HuH-7.5 (cell line): Measurements from ENCODE around the gene ZDHHC11B.
"Not testable (repeated sequence)": the region's sequence is repeated elsewhere in the genome, so short reads cannot be mapped to it uniquely, and the experiment has no call there.

Experiments
- DNase-seq: peaks from one replicate; pipeline ENCODE4 v3.0.0; 2011; ENCODE audit warnings: low spot score

The ZDHHC11B gene

GRCh38 chr5:685262-686171 lies 99.0 kb downstream of the ZDHHC11B start:
- DNase-seq: peak; percentile 3

DNA sequence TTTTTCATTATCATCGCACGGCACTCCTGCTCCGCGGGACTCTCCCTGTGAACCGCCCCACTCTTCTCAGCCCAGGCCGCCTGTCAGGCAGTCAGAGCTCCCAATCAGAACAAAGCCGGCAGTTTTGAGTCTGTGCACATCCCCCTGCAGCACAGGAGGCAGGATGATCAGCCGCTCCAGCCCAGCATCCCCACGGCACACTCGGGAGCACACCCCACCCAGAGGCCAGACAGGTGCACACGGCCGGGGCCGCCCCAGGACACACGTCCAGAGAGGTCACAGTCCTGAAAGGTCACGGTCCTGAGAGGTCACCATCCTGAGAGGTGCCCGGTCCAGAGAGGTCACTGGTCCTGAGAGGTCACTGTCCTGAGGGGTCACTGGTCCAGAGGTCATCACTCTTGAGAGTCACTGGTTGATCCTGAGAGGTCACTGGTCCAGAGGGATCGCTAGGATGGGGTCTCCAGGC lies 99.7 kb downstream of the ZDHHC11B start:
- DNase-seq: no peak

- no peak for DNase-seq
Measured at GRCh38 chr5:683551-684481, 100.7 kb downstream of the ZDHHC11B start.

GRCh38 chr5:682651-683358 lies 101.7 kb downstream of the ZDHHC11B start:
- not testable (repeated sequence) for DNase-seq

- DNase-seq: not testable (repeated sequence)
Measured at GRCh38 chr5:682216-682615, 102.3 kb downstream of the ZDHHC11B start.

DNA sequence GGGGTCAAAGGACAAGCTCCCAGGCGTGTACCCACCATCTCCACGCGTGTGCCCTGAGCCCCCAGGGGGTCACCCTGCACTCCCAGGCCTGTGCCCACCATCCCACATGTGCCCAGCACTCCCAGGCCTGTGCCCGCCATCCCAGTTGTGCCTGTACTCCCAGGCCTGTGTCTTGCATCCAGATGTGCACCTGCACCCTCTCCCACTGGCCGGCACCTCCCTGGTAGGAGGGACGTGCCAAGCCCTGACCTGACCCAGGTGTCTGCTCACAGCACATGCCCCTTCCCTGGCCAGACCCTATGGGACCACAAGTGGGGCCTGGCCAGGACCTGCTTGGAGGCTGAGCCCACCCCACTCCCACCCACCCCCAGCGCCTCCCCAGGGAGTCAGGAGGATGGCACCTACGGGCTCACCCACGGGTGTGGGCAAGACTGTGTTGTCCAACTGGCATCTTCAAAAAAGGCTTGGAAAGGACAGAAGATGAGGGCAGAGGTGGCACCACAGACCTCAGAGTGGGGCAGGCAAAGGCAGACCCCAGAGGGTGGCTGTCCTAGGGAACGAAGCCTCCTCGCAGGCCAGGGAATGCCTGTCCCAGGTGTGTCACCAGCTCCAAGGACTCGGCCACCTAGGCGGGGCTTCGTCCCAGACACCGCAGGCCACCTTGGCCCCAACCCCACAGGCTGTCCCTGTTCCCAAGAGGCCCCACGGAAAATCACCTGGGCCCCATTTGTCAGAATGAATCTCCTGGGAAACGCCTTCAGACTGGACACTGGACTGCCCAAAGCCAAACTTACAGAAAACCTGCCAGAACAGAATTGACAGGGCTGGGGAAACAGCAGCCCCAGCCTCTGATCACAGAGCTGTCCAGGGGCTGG lies 103.0 kb downstream of the ZDHHC11B start:
- DNase-seq: not testable (repeated sequence)

DNA sequence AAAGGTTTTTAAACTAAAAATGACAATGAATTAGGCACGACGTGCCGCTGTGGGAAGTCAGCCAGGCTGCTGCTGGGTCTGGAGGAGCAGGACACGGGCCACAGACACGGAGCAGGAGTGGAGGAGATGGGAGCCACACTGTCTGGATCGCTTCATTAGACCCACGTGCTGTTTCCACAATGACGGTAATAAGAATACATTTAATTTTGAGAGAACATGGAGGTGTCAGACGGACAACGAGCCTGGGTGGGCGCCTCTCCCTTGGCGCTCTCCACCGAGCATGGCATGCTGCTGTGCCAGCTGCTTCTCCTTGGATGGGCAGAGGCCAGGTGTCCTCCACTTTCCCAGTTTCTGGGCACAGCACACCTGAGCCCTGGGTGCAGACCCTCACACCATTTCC lies 103.7 kb downstream of the ZDHHC11B start:
- not testable (repeated sequence) for DNase-seq

GRCh38 chr5:680118-680795 lies 104.3 kb downstream of the ZDHHC11B start:
- DNase-seq: not testable (repeated sequence)

GRCh38 chr5:679166-679895 lies 105.2 kb downstream of the ZDHHC11B start:
- DNase-seq: not testable (repeated sequence)

DNA sequence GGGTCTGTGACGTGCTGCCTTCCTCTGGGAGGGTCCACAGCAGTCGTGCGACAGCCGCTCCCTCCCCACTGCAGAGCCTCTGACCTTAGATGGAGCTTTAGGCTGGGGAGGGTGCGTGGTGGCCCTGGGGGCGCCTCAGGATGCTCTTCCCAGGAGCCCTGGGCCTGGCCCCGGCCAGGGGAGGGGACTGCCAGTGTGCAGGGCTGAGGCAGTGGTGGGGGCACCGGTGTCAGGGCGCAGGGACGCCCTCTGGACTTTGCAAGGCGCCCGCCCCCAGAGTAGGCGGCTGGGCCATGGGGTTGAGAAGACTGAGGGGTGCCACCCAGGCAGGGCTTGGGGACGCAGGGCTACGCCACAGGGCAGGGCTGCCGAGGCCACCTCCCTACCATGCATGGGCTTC lies 106.0 kb downstream of the ZDHHC11B start:
- DNase-seq: not testable (repeated sequence)

DNA sequence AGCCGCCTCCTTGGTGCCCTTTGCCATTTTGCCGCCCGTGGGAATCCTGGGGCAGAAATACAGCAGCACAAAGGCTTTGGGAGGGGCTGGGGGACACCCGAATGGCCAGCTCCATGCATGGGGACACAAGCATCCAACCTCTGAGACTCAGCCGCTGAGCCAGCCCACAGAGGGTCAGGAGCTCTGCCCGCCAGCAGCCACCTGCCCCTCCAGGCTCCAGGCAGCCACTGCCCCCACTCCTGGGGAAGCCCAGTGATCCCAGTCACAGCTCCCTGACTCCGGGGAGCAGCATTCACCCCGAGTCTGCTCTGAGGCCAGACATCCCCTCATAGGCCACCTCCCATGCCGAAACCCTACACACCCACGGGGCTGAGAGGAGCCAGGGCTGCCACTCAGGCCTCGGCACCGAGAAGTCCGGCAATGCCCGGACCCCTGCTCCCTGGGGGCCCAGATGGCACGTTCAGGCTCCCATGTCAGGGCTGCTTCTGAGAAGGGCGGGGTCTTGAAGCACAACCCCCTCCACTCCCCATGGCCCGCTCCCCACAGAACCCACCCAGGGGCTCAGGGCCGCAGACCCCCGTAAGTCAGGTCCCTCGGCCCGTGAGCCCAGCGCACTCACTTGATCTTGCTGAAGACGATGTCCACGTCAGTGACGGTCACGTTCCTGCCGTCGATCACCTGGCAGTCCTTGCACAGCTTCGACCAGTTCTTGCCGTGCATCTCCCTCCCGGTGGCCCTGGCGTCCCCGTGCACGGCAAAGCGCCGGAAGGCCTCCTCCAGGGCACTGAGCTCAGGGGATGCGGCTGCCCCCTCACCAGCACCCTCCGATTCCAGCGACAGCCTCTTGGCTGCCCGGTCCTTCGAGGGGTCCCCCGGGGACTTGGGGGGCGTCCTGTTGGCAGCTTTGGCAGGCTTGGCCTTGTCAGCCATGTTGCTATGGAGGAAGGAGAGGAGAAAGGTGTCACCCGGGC lies 107.1 kb downstream of the ZDHHC11B start:
- DNase-seq: no peak

GRCh38 chr5:676699-677076 lies 107.8 kb downstream of the ZDHHC11B start:
- no peak for DNase-seq

DNA sequence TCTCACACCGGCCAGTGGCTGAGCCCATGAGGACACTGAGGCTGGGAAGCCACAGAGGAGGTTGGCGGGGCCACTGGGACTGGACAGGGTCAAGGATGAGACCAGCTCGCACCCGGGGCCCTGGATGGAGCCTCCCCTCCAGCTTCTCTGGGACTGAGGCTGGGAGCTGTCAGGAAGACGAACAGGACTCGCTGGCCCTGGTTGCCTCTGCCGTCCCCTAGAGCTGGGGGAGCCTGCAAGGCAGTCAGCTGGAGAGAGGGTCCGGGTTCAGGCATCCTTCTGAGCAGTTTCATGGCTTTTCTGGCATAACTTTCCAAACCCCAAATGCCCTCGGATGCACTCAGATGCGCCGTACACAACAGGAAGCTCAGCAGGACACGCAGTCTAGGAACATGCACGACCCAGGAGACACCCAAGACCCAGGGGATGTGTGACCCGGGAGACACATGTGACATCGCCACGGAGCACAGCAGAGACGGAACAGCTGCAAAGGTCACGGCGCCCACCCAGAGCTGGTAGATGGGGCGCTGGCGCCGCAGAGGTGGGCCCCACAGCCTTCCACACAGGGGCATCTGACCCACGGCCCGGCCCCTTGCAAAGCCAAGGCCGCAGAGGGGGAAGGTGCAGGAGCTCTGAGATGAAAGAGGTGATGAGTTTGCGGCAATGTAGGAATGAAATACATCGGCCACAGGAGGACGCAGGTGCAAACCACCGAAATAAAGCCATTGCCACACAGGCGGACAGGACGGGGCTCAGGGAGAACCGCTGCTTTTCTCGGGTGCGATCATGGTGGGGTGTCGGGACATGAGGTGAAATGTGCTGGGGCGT lies 108.4 kb downstream of the ZDHHC11B start:
- DNase-seq: no peak

GRCh38 chr5:675111-675870 lies 109.2 kb downstream of the ZDHHC11B start:
- no peak for DNase-seq

DNA sequence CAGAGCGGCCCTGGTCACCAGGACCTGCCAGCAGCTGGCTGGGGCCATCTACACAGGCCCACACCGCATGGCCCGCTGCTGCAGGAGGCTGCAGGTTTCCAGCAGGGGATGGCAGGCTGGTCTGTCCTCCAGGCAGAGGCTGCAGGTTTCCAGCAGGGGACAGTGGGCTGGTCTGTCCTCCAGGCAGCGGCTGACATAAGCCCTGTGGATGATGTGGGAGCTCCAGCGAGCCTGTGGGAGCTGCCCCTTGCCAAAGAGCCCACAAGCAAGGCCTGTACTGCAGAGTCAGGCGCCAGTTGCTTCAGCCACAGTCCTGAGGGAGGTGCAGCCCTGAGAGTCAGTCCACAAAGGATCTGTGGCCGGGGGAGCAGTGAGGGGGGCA lies 109.9 kb downstream of the ZDHHC11B start:
- no peak for DNase-seq

DNA sequence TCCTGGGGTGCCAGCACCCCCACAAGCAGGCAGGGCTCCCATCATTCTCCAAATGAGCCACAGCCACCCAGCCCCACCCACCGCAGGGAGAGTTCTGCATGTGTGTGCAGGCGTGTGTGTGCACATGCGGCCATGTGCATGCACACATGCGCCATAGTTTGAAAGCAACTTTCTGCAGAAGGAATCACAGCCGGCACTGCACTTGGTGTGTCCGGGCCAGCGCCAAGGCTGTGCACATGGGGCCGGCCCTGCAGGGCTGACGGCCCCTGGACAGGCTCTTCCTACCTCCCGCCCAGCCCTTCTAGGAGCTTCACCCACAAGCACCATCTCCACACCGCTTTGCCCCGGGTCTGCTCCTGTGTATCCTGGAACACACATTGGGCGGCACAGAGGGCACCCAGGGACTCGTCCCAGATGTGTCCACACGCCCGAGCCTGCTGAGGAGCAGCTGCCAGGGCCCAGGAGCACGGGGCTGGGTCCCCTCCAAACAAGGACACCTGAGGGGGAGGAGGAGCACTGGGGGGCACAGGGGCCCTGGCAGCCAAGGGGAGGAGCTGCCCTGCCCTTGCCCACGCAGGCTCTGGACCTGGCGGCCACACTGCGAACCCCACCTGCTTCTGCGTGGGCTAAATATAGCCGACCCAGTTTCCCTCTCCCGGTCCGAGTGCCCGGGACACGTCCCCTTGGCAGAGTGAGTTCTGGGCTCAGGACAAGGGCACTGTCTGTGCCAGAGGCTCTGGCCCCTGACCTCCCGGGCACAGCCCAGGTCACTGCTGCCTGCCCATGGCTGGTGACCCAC lies 110.5 kb downstream of the ZDHHC11B start:
- DNase-seq: no peak
